Endothelial cell of umbilical vein (primary cell): Measurements from ENCODE around the gene DPH1. TPM values are rescaled to one million over a fixed set of nuclear protein-coding genes. Genes with fewer than 3 reads are reported as not detected.

ENCODE experiments used
- BruUV-seq: library from RNA; stranded (reverse); fragments of 400-500 nt; replicated peaks from 2 replicates; lab custom pipeline; 2021; lab: Mats Ljungman, UMichigan
- CTCF ChIA-PET: fragments of 300-600, 350-600 bp; sonication (Branson Sonifier 250); formaldehyde crosslinking; loops from one replicate; lab custom pipeline; 2021; ENCODE audit warnings: antibody characterized with exemption, inconsistent platforms; lab: Charles Lee
- POLR2A ChIA-PET: fragments of 300-600, 350-600 bp; sonication (Branson Sonifier 250); formaldehyde crosslinking; loops from one replicate; lab custom pipeline; 2021; ENCODE audit warnings: antibody characterized with exemption, inconsistent platforms; lab: Charles Lee
- DNase-seq: peaks from one replicate; pipeline ENCODE4 v3.0.0-alpha.2; 2011; ENCODE audit warnings: low read depth, low spot score
- FAIRE-seq: peaks from 2 replicates; lab custom pipeline; 2011; peaks lifted over from hg19 to GRCh38; lab: Jason Lieb, UNC
- H2AFZ ChIP-seq: 2 replicates; pipeline ENCODE4 v1.6.0; 2012; ENCODE audit warnings: low read depth, low read length, control low read depth, inconsistent platforms
- H3K27ac ChIP-seq: 2 replicates; pipeline ENCODE4 v1.5.1; 2011; ENCODE audit warnings: low read depth, mild to moderate bottlenecking, control low read depth, low read length, moderate library complexity; ENCODE audit not compliant: insufficient read depth
- H3K27me3 ChIP-seq, 2 experiments: 2 replicates each; pipeline versions ENCODE4 v1.6.0 to v1.6.1; 2011; ENCODE audit warnings: low read length in 2 of 2, mixed read lengths in 1 of 2; ENCODE audit not compliant: control insufficient read depth in 2 of 2, insufficient read depth in 2 of 2
- H3K36me3 ChIP-seq, 2 experiments: 2 replicates in 1 of 2; 3 replicates in 1 of 2; pipeline ENCODE4 v1.5.1; 2011; ENCODE audit warnings: low read length in 2 of 2, mild to moderate bottlenecking in 1 of 2, moderate library complexity in 1 of 2; ENCODE audit not compliant: control insufficient read depth in 2 of 2, insufficient read depth in 2 of 2; ENCODE audit errors: extremely low read depth in 1 of 2
- H3K4me1 ChIP-seq: 3 replicates; pipeline ENCODE4 v1.5.1; 2011; ENCODE audit warnings: mild to moderate bottlenecking, low read length; ENCODE audit not compliant: control insufficient read depth, insufficient read depth; ENCODE audit errors: extremely low read depth
- H3K4me2 ChIP-seq: 2 replicates; pipeline ENCODE4 v1.6.1; 2011; ENCODE audit warnings: low read length, control low read depth, mixed read lengths; ENCODE audit not compliant: insufficient read depth
- H3K4me3 ChIP-seq, 3 experiments: fragments of 200-600 bp in 1 of 3; sonication (generic), shearing (Covaris generic) in 1 of 3; replicated peaks in 1 of 3; 2 replicates each; pipeline ENCODE4 v1.5.1; 2011 to 2016; ENCODE audit warnings: control low read depth in 3 of 3, low read length in 3 of 3, mild to moderate bottlenecking in 2 of 3, inconsistent platforms in 1 of 3, low read depth in 1 of 3, moderate library complexity in 1 of 3; ENCODE audit not compliant: insufficient read depth in 1 of 3
- H3K79me2 ChIP-seq: 2 replicates; pipeline ENCODE4 v1.6.0; 2012; ENCODE audit warnings: low read length, inconsistent platforms; ENCODE audit not compliant: control insufficient read depth, insufficient read depth
- H3K9ac ChIP-seq: replicated peaks from 2 replicates; pipeline ENCODE3; 2011; ENCODE audit warnings: low read length, control low read depth; ENCODE audit not compliant: insufficient read depth; ENCODE audit errors: extremely low read depth
- H3K9me1 ChIP-seq: replicated peaks from 3 replicates; pipeline ENCODE4 v1.6.0; 2011; ENCODE audit warnings: mild to moderate bottlenecking, low read length; ENCODE audit not compliant: control insufficient read depth, insufficient read depth; ENCODE audit errors: extremely low read depth
- H3K9me3 ChIP-seq: replicated peaks from 2 replicates; pipeline ENCODE4 v1.5.1; 2012; ENCODE audit warnings: low read length, inconsistent platforms; ENCODE audit not compliant: control insufficient read depth, insufficient read depth
- H4K20me1 ChIP-seq: replicated peaks from 2 replicates; pipeline ENCODE3; 2011; ENCODE audit warnings: mild to moderate bottlenecking, low read length; ENCODE audit not compliant: control insufficient read depth, insufficient read depth; ENCODE audit errors: extremely low read depth
- CTCF ChIP-seq, 2 donors: IDR thresholded peaks; 1 replicate in 1 of 2; 2 replicates in 1 of 2; pipeline ENCODE4 v1.5.1; 2011; ENCODE audit warnings: low read length in 2 of 2, mild to moderate bottlenecking in 2 of 2, moderate library complexity in 2 of 2, control low read depth in 1 of 2, inconsistent platforms in 1 of 2, low read depth in 1 of 2; ENCODE audit not compliant: insufficient read depth in 1 of 2; ENCODE audit errors: extremely low read depth in 1 of 2
- EZH2 ChIP-seq: IDR thresholded peaks from 2 replicates; pipeline ENCODE4 v1.6.1; 2012; ENCODE audit warnings: borderline replicate concordance, low read depth, mild to moderate bottlenecking, moderate library complexity, low read length, inconsistent platforms; ENCODE audit not compliant: severe bottlenecking
- FOS ChIP-seq: IDR thresholded peaks from 2 replicates; pipeline ENCODE4 v1.6.1; 2011; ENCODE audit warnings: mild to moderate bottlenecking, low read length, moderate library complexity, borderline replicate concordance; ENCODE audit not compliant: insufficient read depth
- GATA2 ChIP-seq: IDR thresholded peaks from 2 replicates; pipeline ENCODE4 v1.7.0; 2011; ENCODE audit warnings: low read depth, mild to moderate bottlenecking, moderate library complexity, mixed read lengths, low read length; ENCODE audit not compliant: insufficient read length, insufficient read depth
- JUN ChIP-seq: IDR thresholded peaks from 2 replicates; pipeline ENCODE4 v1.6.1; 2011; ENCODE audit warnings: borderline replicate concordance, low read depth; ENCODE audit not compliant: insufficient read length, insufficient read depth
- MYC ChIP-seq: IDR thresholded peaks from one replicate; pipeline ENCODE4 v1.6.1; 2011; ENCODE audit warnings: mild to moderate bottlenecking, low read depth, low read length
- POLR2A ChIP-seq: IDR thresholded peaks from 2 replicates; pipeline ENCODE4 v1.6.1; 2012; ENCODE audit warnings: low read depth, mild to moderate bottlenecking, control low read depth, low read length
- POLR2AphosphoS5 ChIP-seq: IDR thresholded peaks from 2 replicates; pipeline ENCODE4 v1.6.1; 2012; ENCODE audit warnings: low read depth, mild to moderate bottlenecking, control low read depth, low read length, moderate library complexity; ENCODE audit not compliant: insufficient read depth
- dilution Hi-C: fragments of 300-500 bp; cut with MboI; formaldehyde crosslinking; loops from one replicate; pipeline ENCODE4 v1.15.0; 2019; ENCODE audit warnings: low sequenced_read_pairs; ENCODE audit not compliant: extremely low pct_ligation_motif_present
- intact Hi-C: fragments of 100-400 bp; cut with micrococcal nuclease; formaldehyde crosslinking; loops from one replicate; pipeline ENCODE4 v1.10.0; 2022
- polyA plus RNA-seq, 4 experiments: library from polyadenylated mRNA; depleted of rRNA in 3 of 4; stranded (reverse) in 3 of 4; unstranded in 1 of 4; fragments of >200 nt; gene quantifications; 2 replicates each; pipeline versions ENCODE4 v1.2.1 to v1.2.3, GENCODE V29; 2011 to 2012; ENCODE audit warnings: missing spikeins in 1 of 4
- total RNA-seq: library from RNA; stranded (reverse); gene quantifications from 2 replicates; pipeline ENCODE4 v1.2.3, GENCODE V29; 2021
- TF ChIP-seq, protein P1 (sequence below): IDR thresholded peaks from 2 replicates; pipeline ENCODE4 v1.6.1; 2011; ENCODE audit not compliant: insufficient read depth, insufficient read length

DPH1 gene
- total and polyA plus RNA-seq, 2 donors (not counting 3 experiments of a cell fraction or from before 2014, with no cell fraction given), result 37.8 to 45.6 TPM

DNA sequence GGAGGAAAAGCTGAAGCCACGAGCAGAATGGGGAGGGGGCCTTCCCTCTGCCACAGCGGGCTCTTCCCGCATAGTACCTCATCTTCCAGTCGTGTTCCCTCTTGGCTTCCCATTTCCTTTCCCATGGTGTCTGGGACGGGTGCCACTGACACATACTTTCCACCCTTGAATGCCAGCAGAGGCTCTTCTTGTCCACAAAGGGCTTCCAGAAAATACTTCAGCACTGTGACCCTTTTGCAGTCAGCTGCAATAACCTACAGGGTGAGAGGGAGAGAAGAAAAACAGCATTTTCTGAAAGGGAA lies 55.6 kb downstream of the DPH1 start:
- no peaks in the 10 kb centered on the region for H3K9me3 ChIP-seq
- ChIA-PET POLR2A (no interaction called here), CTCF (interaction anchor here (0.8 to 9.2 kb wide), 13 partner anchors 11 to 159 kb away, joined by 3 to 76 read pairs (median 4); partner anchors contain the start of gene HIC1)
- H3K27ac ChIP-seq, result peak overlapping the region; percentile 71
- no peak overlapping the region for H3K4me3 ChIP-seq
- H4K20me1 ChIP-seq, result no peaks in the 10 kb centered on the region
- peak overlapping the region; percentile 25 for H3K9ac ChIP-seq
- peaks cover 66% of the 10 kb centered on the region for H3K4me1 ChIP-seq
- H3K4me2 ChIP-seq, result no peak overlapping the region
- peak; percentile 94 for DNase-seq
- peaks cover 3 to 13% of the 10 kb centered on the region in 2 experiments for H3K36me3 ChIP-seq
- no peaks in the 10 kb centered on the region for H3K79me2 ChIP-seq
- H2AFZ ChIP-seq, result no peak overlapping the region
- TF ChIP-seq CTCF (IDR thresholded peaks at IDR 0.05; ENCODE audit: extremely low read depth in 1 of 2, insufficient read depth in 1 of 2, low read depth in 1 of 2, low read length in 2 of 2), result no peak
- TF ChIP-seq JUN, result peak; percentile 68
- dilution Hi-C loops, result no loop called here
- intact Hi-C loops, result loop anchor here (1.0 kb wide), 3 partner anchors 14 to 159 kb away; no protein-coding TSS in a partner anchor
- no peak for FAIRE-seq
- H3K9me1 ChIP-seq, result no peaks in the 10 kb centered on the region
- BruUV-seq, result no TSS peak
- no peaks in the 10 kb centered on the region for H3K27me3 ChIP-seq

DNA sequence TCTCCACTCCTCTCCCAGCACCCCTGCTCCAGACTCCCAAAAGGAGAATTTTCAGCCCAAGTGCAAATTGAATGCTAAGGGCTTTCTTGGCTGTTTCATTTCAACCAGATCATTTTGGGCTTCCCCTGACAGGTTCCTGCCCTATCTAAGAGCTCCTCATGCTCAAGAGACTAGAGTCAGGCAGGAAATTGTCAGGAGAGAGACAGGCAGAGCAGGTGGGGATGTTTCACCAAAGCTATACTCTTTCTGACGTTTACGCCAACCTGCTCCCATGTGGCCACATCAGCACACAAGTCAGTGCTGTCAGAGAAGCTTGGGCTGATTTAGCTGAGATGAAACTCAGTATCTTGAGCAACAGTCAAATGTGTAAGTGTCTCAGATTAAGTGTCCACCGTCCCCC lies 56.4 kb downstream of the DPH1 start:
- Histone ChIP-seq H4K20me1 (no peaks in the 10 kb centered on the region), H3K9me3 (no peaks in the 10 kb centered on the region), H2AFZ (no peak overlapping the region), H3K9me1 (no peaks in the 10 kb centered on the region), H3K4me3 (no peak overlapping the region), H3K79me2 (no peaks in the 10 kb centered on the region), H3K9ac (no peak overlapping the region), H3K27ac (peak overlapping the region; percentile 71), H3K4me1 (peaks cover 73% of the 10 kb centered on the region), H3K4me2 (no peak overlapping the region), H3K27me3 (no peaks in the 10 kb centered on the region), H3K36me3 (peaks cover 3 to 9% of the 10 kb centered on the region in 2 experiments)
- intact Hi-C loops, result no loop called here
- DNase-seq, result no peak
- TF ChIP-seq GATA2 (no peak), POLR2A (no peak), FOS (no peak), MYC (no peak), JUN (no peak), CTCF (IDR thresholded peaks at IDR 0.05; ENCODE audit: extremely low read depth in 1 of 2, insufficient read depth in 1 of 2, low read depth in 1 of 2, low read length in 2 of 2) (no peak), POLR2AphosphoS5 (no peak), EZH2 (no peak)
- TF ChIP-seq, protein P1, sequence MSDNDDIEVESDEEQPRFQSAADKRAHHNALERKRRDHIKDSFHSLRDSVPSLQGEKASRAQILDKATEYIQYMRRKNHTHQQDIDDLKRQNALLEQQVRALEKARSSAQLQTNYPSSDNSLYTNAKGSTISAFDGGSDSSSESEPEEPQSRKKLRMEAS, result no peak
- ChIA-PET CTCF (interaction anchor here (0.8 to 9.2 kb wide), 14 partner anchors 11 to 159 kb away, joined by 3 to 76 read pairs (median 4); partner anchors contain the start of gene HIC1), POLR2A (interaction anchor here (0.7 kb wide), 1 partner anchor 93 kb away, joined by 3 read pairs; no protein-coding TSS in a partner anchor)
- no TSS peak for BruUV-seq
- no peak for FAIRE-seq
- dilution Hi-C loops, result no loop called here
